Measurements from ENCODE around the gene AK8. TPM values are rescaled to one million over a fixed set of nuclear protein-coding genes. Genes with fewer than 3 reads are reported as not detected.

Gene AK8
- polyA plus RNA-seq, 1 of the 3 experiments (the other 2 are of a cell fraction), result 0.77 TPM

DNA sequence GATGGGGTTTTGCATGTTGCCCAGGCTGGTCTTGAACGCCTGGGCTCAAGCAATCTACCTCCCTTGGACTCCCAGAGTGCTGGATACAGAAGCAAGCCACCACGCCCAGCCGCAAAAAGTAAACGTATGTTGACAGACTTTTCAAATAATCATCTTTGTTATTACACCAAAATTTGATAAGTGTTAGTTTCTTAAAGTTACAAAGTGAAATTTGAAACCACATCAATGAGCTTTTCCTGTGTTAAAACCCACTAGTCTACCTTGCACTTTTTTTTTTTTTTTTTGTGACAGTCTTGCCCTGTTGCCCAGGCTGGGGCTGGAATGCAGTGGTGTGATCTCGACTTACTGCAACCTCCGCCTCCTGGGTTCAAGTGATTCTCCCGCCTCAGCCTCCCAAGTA is 30.6 kb upstream of the AK8 start:
- Histone ChIP-seq H3K4me3 (ENCODE audit: low read depth in 2 of 2, low read length in 1 of 2) (no peak overlapping the region), H3K9me3 (no peaks in the 10 kb centered on the region), H3K9me2 (no peaks in the 10 kb centered on the region), H3K4me2 (no peak overlapping the region), H3K79me2 (ENCODE audit: insufficient read depth) (no peaks in the 10 kb centered on the region), H4K20me1 (ENCODE audit: insufficient read depth) (no peaks in the 10 kb centered on the region), H2AFZ (ENCODE audit: low read depth) (no peak overlapping the region), H3K27ac (ENCODE audit: low read depth in 2 of 2, low read length in 1 of 2) (no peak overlapping the region), H3K4me1 (ENCODE audit: control insufficient read depth in 1 of 2, insufficient read depth in 2 of 2, low read depth in 1 of 2, low read length in 1 of 2) (no peaks in the 10 kb centered on the region), H3F3A (replicated peaks; ENCODE audit: insufficient read depth) (no peaks in the 10 kb centered on the region), H3K9ac (no peak overlapping the region), H3K36me3 (replicated peaks in 1 of 2; ENCODE audit: control insufficient read depth in 1 of 2, insufficient read depth in 2 of 2, low read length in 1 of 2) (peaks cover 43 to 61% of the 10 kb centered on the region in 2 experiments), H3K27me3 (ENCODE audit: insufficient read depth) (no peaks in the 10 kb centered on the region)
- DNase-seq, result no peak
- ChIA-PET POLR2A (interaction anchor here (0.6 kb wide), 1 partner anchor 111 kb away, joined by 3 read pairs; no protein-coding TSS in a partner anchor), CTCF (interaction anchor here (0.6 to 2.4 kb wide), 5 partner anchors 11 to 497 kb away, joined by 3 to 11 read pairs (median 4); no protein-coding TSS in a partner anchor)
- TF ChIP-seq RAD21 (IDR thresholded peaks at IDR 0.05; ENCODE audit: low read length) (no peak), CHD2 (IDR thresholded peaks at IDR 0.05; ENCODE audit: low read length, partially characterized antibody) (no peak), GATA2 (CRISPR knock-in tag; IDR thresholded peaks at IDR 0.05) (no peak), NRF1 (IDR thresholded peaks at IDR 0.05; ENCODE audit: low read depth, low read length) (no peak), TCF12 (IDR thresholded peaks at IDR 0.05) (no peak)
- TF ChIP-seq, protein P1, sequence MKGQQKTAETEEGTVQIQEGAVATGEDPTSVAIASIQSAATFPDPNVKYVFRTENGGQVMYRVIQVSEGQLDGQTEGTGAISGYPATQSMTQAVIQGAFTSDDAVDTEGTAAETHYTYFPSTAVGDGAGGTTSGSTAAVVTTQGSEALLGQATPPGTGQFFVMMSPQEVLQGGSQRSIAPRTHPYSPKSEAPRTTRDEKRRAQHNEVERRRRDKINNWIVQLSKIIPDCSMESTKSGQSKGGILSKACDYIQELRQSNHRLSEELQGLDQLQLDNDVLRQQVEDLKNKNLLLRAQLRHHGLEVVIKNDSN (IDR thresholded peaks at IDR 0.05; ENCODE audit: borderline replicate concordance, low read depth), result no peak
- 92% methylated on average over 7 of the region's 7 CpGs for WGBS (ENCODE audit: low lambda C conversion rate)

DNA sequence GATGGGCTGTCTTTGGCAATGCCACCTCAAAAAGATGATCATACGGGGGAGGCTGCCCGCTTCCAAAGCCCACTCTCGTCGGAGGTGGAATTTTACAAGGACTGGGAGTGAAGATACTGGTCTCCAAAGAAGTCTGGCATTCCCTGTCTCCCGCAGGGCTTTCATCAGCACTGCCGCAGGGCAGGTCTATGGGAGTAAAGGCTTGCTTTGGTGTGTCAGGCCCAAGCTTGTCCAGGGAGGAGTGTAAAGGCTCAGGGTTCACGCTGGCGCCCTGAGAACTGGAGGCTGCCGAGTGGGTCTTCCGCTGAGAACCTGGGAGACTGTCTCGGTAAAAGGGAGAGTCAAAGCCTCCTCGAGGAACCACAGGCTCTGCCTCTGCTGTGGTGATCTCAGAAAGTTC is 27.6 kb upstream of the AK8 start:
- Histone ChIP-seq H3F3A (replicated peaks; ENCODE audit: insufficient read depth) (peaks cover 8% of the 10 kb centered on the region), H3K9ac (no peak overlapping the region), H3K36me3 (replicated peaks in 1 of 2; ENCODE audit: control insufficient read depth in 1 of 2, insufficient read depth in 2 of 2, low read length in 1 of 2) (peaks cover 41 to 60% of the 10 kb centered on the region in 2 experiments), H4K20me1 (ENCODE audit: insufficient read depth) (no peaks in the 10 kb centered on the region), H2AFZ (ENCODE audit: low read depth) (no peak overlapping the region), H3K9me2 (no peaks in the 10 kb centered on the region), H3K4me3 (ENCODE audit: low read depth in 2 of 2, low read length in 1 of 2) (no peak overlapping the region), H3K4me2 (no peak overlapping the region), H3K4me1 (ENCODE audit: control insufficient read depth in 1 of 2, insufficient read depth in 2 of 2, low read depth in 1 of 2, low read length in 1 of 2) (peaks cover 0 to 7% of the 10 kb centered on the region in 2 experiments; a peak in 1 of 4 replicates), H3K9me3 (no peaks in the 10 kb centered on the region), H3K79me2 (ENCODE audit: insufficient read depth) (no peaks in the 10 kb centered on the region), H3K27ac (ENCODE audit: low read depth in 2 of 2, low read length in 1 of 2) (no peak overlapping the region), H3K27me3 (ENCODE audit: insufficient read depth) (no peaks in the 10 kb centered on the region)
- WGBS (ENCODE audit: low lambda C conversion rate), result 85% methylated on average over 12 of the region's 12 CpGs
- DNase-seq, result no peak
- CTCF ChIA-PET, result interaction anchor here (0.6 to 5.9 kb wide), 3 partner anchors 9 to 318 kb away, joined by 3 to 85 read pairs (median 3); no protein-coding TSS in a partner anchor
- TF ChIP-seq NRF1 (IDR thresholded peaks at IDR 0.05; ENCODE audit: low read depth, low read length) (no peak), RXRA (IDR thresholded peaks at IDR 0.05; ENCODE audit: borderline replicate concordance, low read depth) (no peak), TAF1 (IDR thresholded peaks at IDR 0.05; ENCODE audit: borderline replicate concordance, low read depth, low read length) (no peak), FOXM1 (IDR thresholded peaks at IDR 0.05; ENCODE audit: low read depth) (no peak), MXI1 (IDR thresholded peaks at IDR 0.05; ENCODE audit: low read depth, low read length) (no peak), NFIC (IDR thresholded peaks at IDR 0.05; ENCODE audit: borderline replicate concordance) (no peak), TCF12 (IDR thresholded peaks at IDR 0.05) (no peak), POLR2AphosphoS5 (IDR thresholded peaks at IDR 0.05; ENCODE audit: low read depth, low read length) (no peak)
- TF ChIP-seq, protein P1 (IDR thresholded peaks at IDR 0.05; ENCODE audit: borderline replicate concordance, low read depth), result no peak
- POLR2A ChIA-PET, result no interaction called here
